ENCODE measurements around the gene NFKBIL1. TPM values are rescaled to one million over a fixed set of nuclear protein-coding genes. Genes with fewer than 3 reads are reported as not detected.
A peak's percentile ranks its signal among the peaks of the same experiment; 100 is the strongest.

NFKBIL1 gene
- total and polyA plus RNA-seq, 10 of the 15 experiments (the other 5 are each of a cell fraction or from before 2014, with no cell fraction given) = 0.19 to 15.1 (median 7.0) TPM

GRCh38 chr6:31586008-31586407 lies 38.6 kb downstream of the NFKBIL1 start, which contains the start of gene LST1:
LST1 (plus strand) TSS chr6:31586277; CDS start chr6:31587300, 1,023 bp downstream.
- Histone ChIP-seq H2AFZ (ENCODE audit: control insufficient read depth, low read depth, low read length) (peak within 1 kb of the TSS; percentile 54), H3K27me3 (replicated peaks in 1 of 2; ENCODE audit: control insufficient read depth in 2 of 2, insufficient read depth in 2 of 2, low read length in 1 of 2) (no peaks in the 10 kb centered on the region), H3K4me2 (ENCODE audit: control insufficient read depth, insufficient read depth) (peak within 1 kb of the TSS; percentile 60), H4K20me1 (ENCODE audit: control insufficient read depth, insufficient read depth) (no peaks in the 10 kb centered on the region), H3K4me1 (ENCODE audit: control insufficient read depth, insufficient read depth, low read length) (peaks cover 46% of the 10 kb centered on the region), H3K36me3 (ENCODE audit: control insufficient read depth in 2 of 2, insufficient read depth in 2 of 2, low read length in 1 of 2) (no peaks in the 10 kb centered on the region; a peak in 1 of 4 replicates), H3K4me3 (peak within 1 kb of the TSS; percentile 68; the same call in 1 of the 2 replicates), H3K9me3 (replicated peaks; ENCODE audit: control insufficient read depth, insufficient read depth, low read length) (no peaks in the 10 kb centered on the region), H3K79me2 (ENCODE audit: control insufficient read depth, insufficient read depth, low read length) (peaks cover 20% of the 10 kb centered on the region), H3K9ac (ENCODE audit: control insufficient read depth, insufficient read depth, low read length) (peak within 1 kb of the TSS; percentile 51), H3K27ac (ENCODE audit: control insufficient read depth, insufficient read depth) (peak within 1 kb of the TSS; percentile 75)
- in situ Hi-C loops (cut with MboI) (no loop called here), intact Hi-C loops (cut with micrococcal nuclease; ENCODE audit: unreplicated experiment) (no loop called here)
- DNase-seq (ENCODE audit: low read depth, low spot score) = no peak
- 50% methylated on average over 1 of the region's 1 CpG for WGBS (ENCODE audit: insufficient coverage, insufficient replicate concordance, low lambda C conversion rate, missing lambda C conversion rate)
- RAD21 ChIA-PET (ENCODE audit: unreplicated experiment) = interaction anchor here (1.2 to 17.5 kb wide), 5 partner anchors 10 to 93 kb away, joined by 4 to 620 read pairs (median 53); partner anchors contain the start of genes ATP6V1G2, LTA, NCR3 and NFKBIL1
- POLR2A ChIA-PET = interaction anchor here (0.6 to 17.1 kb wide), 8 partner anchors 10 to 221 kb away, joined by 3 to 282 read pairs (median 10); partner anchors contain the start of genes ATP6V1G2, LSM2, LTA and NCR3
- SMC1A ChIA-PET (ENCODE audit: uncharacterized antibody, unreplicated experiment) = interaction anchor here (1.4 to 45.5 kb wide), 4 partner anchors 9 to 94 kb away, joined by 3 to 1989 read pairs (median 290); partner anchors contain the start of genes ATP6V1G2, DDX39B, LTA and NCR3
- ATAC-seq = no peak
- no TSS peak for BruUV-seq (replicated peaks)
- CTCF ChIA-PET = interaction anchor here (1.3 to 31.0 kb wide), 5 partner anchors 6 to 92 kb away, joined by 3 to 2098 read pairs (median 789); partner anchors contain the start of genes ATP6V1G2, DDX39B, LST1 and LTA
- no peak for FAIRE-seq
- TF ChIP-seq ZNF687 (IDR thresholded peaks at IDR 0.05) (no peak), NKRF (conservative IDR thresholded peaks at IDR 0.05) (no peak), SIX5 (IDR thresholded peaks at IDR 0.05; ENCODE audit: low read depth, low read length, severe bottlenecking) (no peak), ATF3 (IDR thresholded peaks at IDR 0.05; ENCODE audit: borderline replicate concordance, extremely low read depth, low read depth, low read length) (no peak), SIN3A (IDR thresholded peaks at IDR 0.05; ENCODE audit: low read depth, low read length) (no peak), HDGF (IDR thresholded peaks at IDR 0.05) (no peak), LARP7 (IDR thresholded peaks at IDR 0.05) (no peak), CHD1 (IDR thresholded peaks at IDR 0.05; ENCODE audit: low read depth, low read length) (no peak), BRCA1 (IDR thresholded peaks at IDR 0.05; ENCODE audit: low read depth, low read length) (no peak), ZZZ3 (IDR thresholded peaks at IDR 0.05; ENCODE audit: control insufficient read depth, insufficient read length, low read depth) (no peak), MTA3 (IDR thresholded peaks at IDR 0.05; ENCODE audit: borderline replicate concordance, low read length) (no peak), RB1 (IDR thresholded peaks at IDR 0.05; ENCODE audit: borderline replicate concordance) (no peak), ZNF207 (IDR thresholded peaks at IDR 0.05; ENCODE audit: borderline replicate concordance) (no peak), SKIL (IDR thresholded peaks at IDR 0.05; ENCODE audit: low read depth, poor library complexity, severe bottlenecking) (no peak), TBL1XR1 (IDR thresholded peaks at IDR 0.05; ENCODE audit: low read depth, low read length) (no peak), TCF7 (IDR thresholded peaks at IDR 0.05; ENCODE audit: borderline replicate concordance) (no peak), YBX1 (IDR thresholded peaks at IDR 0.05) (no peak)
